HepG2 (cell line): Measurements from ENCODE around the gene JPH4. TPM values are rescaled to one million over a fixed set of nuclear protein-coding genes. Genes with fewer than 3 reads are reported as not detected.

Experiments
- AKNA ChIP-seq: sonication (generic); formaldehyde crosslinking; IDR thresholded peaks from 2 replicates; pipeline ENCODE4 v1.4.0; 2020; ENCODE audit warnings: missing genetic modification reagents, borderline replicate concordance
- ATF3 ChIP-seq: sonication (generic); formaldehyde crosslinking; IDR thresholded peaks from 2 replicates; pipeline ENCODE4 v1.4.0; 2020; ENCODE audit warnings: missing genetic modification reagents
- DNMT3B ChIP-seq: conservative IDR thresholded peaks from 2 replicates; pipeline ENCODE4 v1.6.1; 2016; ENCODE audit warnings: missing biosample characterization, control low read depth
- FOXM1 ChIP-seq: sonication (generic); formaldehyde crosslinking; IDR thresholded peaks from 2 replicates; pipeline ENCODE4 v1.5.0; 2020; ENCODE audit warnings: missing genetic modification reagents
- HNF1B ChIP-seq: sonication (generic); formaldehyde crosslinking; IDR thresholded peaks from 2 replicates; pipeline ENCODE4 v1.5.1; 2020; ENCODE audit warnings: mild to moderate bottlenecking, moderate library complexity, missing genetic modification reagents
- HNF4G ChIP-seq, 2 experiments: sonication (generic) in 1 of 2; formaldehyde crosslinking in 1 of 2; IDR thresholded peaks; 2 replicates each; pipeline versions ENCODE4 v1.4.0 to v1.6.1; 2011 to 2020; ENCODE audit warnings: borderline replicate concordance in 2 of 2, low read depth in 2 of 2, mild to moderate bottlenecking in 2 of 2, low read length in 1 of 2, missing genetic modification reagents in 1 of 2, moderate library complexity in 1 of 2
- HOXD1 ChIP-seq: sonication (generic); formaldehyde crosslinking; IDR thresholded peaks from 2 replicates; pipeline ENCODE4 v1.5.0; 2020; ENCODE audit warnings: missing genetic modification reagents
- KAT2B ChIP-seq: fragments of 150-350 bp; IDR thresholded peaks from 2 replicates; pipeline ENCODE4 v1.6.1; 2014; ENCODE audit warnings: low read depth, low read length, borderline replicate concordance
- MEIS1 ChIP-seq: sonication (generic); formaldehyde crosslinking; IDR thresholded peaks from 2 replicates; pipeline ENCODE4 v1.9.0; 2021; ENCODE audit warnings: mild to moderate bottlenecking, missing genetic modification reagents, moderate library complexity, borderline replicate concordance
- SOX13 ChIP-seq, 3 experiments: fragments of 450-650 bp in 1 of 3; sonication (generic) in 1 of 3; formaldehyde crosslinking in 1 of 3; IDR thresholded peaks in 2 of 3; conservative IDR thresholded peaks in 1 of 3; 2 replicates each; pipeline versions ENCODE4 v1.5.0 to v1.6.1; 2016 to 2020; ENCODE audit warnings: antibody characterized with exemption in 1 of 3, mild to moderate bottlenecking in 1 of 3, missing compliant biosample characterization in 1 of 3, missing genetic modification reagents in 1 of 3, moderate library complexity in 1 of 3
- SP5 ChIP-seq: IDR thresholded peaks from 2 replicates; pipeline ENCODE4 v1.6.1; 2016; ENCODE audit warnings: low read depth, borderline replicate concordance
- TCF7 ChIP-seq: sonication (generic); IDR thresholded peaks from 2 replicates; pipeline ENCODE4 v1.6.1; 2016; ENCODE audit warnings: antibody characterized with exemption, low read depth
- THAP11 ChIP-seq: IDR thresholded peaks from 2 replicates; pipeline ENCODE4 v1.6.1; 2016; ENCODE audit warnings: missing biosample characterization, missing genetic modification reagents
- TP53 ChIP-seq: sonication (generic); formaldehyde crosslinking; conservative IDR thresholded peaks from 2 replicates; pipeline ENCODE4 v1.4.0; 2020; ENCODE audit warnings: missing genetic modification reagents
- ZFP90 ChIP-seq: sonication (generic); formaldehyde crosslinking; IDR thresholded peaks from 2 replicates; pipeline ENCODE4 v1.8.0; 2022; ENCODE audit warnings: missing genetic modification reagents, mild to moderate bottlenecking, inconsistent platforms, borderline replicate concordance
- ZIK1 ChIP-seq: sonication (generic); formaldehyde crosslinking; IDR thresholded peaks from 2 replicates; pipeline ENCODE4 v1.5.0; 2020; ENCODE audit warnings: mild to moderate bottlenecking, low read depth, missing genetic modification reagents, borderline replicate concordance
- ZMAT3 ChIP-seq: sonication (generic); formaldehyde crosslinking; conservative IDR thresholded peaks from 2 replicates; pipeline ENCODE4 v1.7.0; 2021; ENCODE audit warnings: missing genetic modification reagents
- ZNF576 ChIP-seq: sonication (generic); formaldehyde crosslinking; IDR thresholded peaks from 2 replicates; pipeline ENCODE4 v1.4.0; 2020; ENCODE audit warnings: mild to moderate bottlenecking, missing genetic modification reagents
- ZNF761 ChIP-seq: sonication (generic); formaldehyde crosslinking; conservative IDR thresholded peaks from 2 replicates; pipeline ENCODE4 v1.4.0; 2020; ENCODE audit warnings: mild to moderate bottlenecking, missing genetic modification reagents
- ZNF83 ChIP-seq: sonication (generic); formaldehyde crosslinking; IDR thresholded peaks from 2 replicates; pipeline ENCODE4 v1.4.0; 2020; ENCODE audit warnings: missing genetic modification reagents, mild to moderate bottlenecking, borderline replicate concordance
- polyA plus RNA-seq, 8 experiments: library from polyadenylated mRNA; depleted of rRNA in 3 of 8; stranded (reverse) in 7 of 8; unstranded in 1 of 8; fragments of >200 nt; fragmentation: Illumina TruSeq in 4 of 8; extraction: Trizol in 4 of 8; gene quantifications; 2 replicates each; pipeline versions ENCODE4 v1.2.1 to v1.2.3, GENCODE V29; 2011 to 2016; ENCODE audit warnings: low read depth in 4 of 8, missing spikeins in 1 of 8, mixed read lengths in 1 of 8; ENCODE audit not compliant: insufficient read depth in 1 of 8
- total RNA-seq, 5 experiments: library from RNA; depleted of rRNA; stranded (reverse); fragments of >200 nt; fragmentation: Illumina TruSeq; extraction: Trizol; gene quantifications; 2 replicates each; pipeline ENCODE4 v1.2.3, GENCODE V29; 2016; ENCODE audit warnings: low read depth in 1 of 5

JPH4 gene
- total and polyA plus RNA-seq, 2 of the 13 experiments (the other 11 are each of a cell fraction or from before 2014, with no cell fraction given): 0.08 to 0.22 TPM

- TF ChIP-seq AKNA (CRISPR knock-in tag) (0 out of 2 replicates have a peak, but pooled peaks have one; percentile 50), ZIK1 (CRISPR knock-in tag) (no peak), MEIS1 (CRISPR knock-in tag) (peak; percentile 88), TCF7 (no peak), HOXD1 (CRISPR knock-in tag) (0 out of 2 replicates have a peak, but pooled peaks have one; percentile 37), ATF3 (CRISPR knock-in tag) (peak; percentile 59; the same call in 1 of the 2 replicates), DNMT3B (peak; percentile 93; the same call in 1 of the 2 replicates), TP53 (no peak), HNF4G (IDR thresholded peaks at IDR 0.05; ENCODE audit: borderline replicate concordance, low read depth, low read length) (peak; percentile 59; the same call in 1 of the 2 replicates), HNF4G (CRISPR knock-in tag; IDR thresholded peaks at IDR 0.05; ENCODE audit: borderline replicate concordance, low read depth) (0 out of 2 replicates have a peak, but pooled peaks have one; percentile 65), ZFP90 (CRISPR knock-in tag) (0 out of 2 replicates have a peak, but pooled peaks have one; percentile 74), ZNF761 (CRISPR knock-in tag) (no peak), KAT2B (no peak), FOXM1 (CRISPR knock-in tag) (no peak), HNF1B (CRISPR knock-in tag) (peak; percentile 99), ZNF576 (CRISPR knock-in tag) (no peak), ZNF83 (CRISPR knock-in tag) (0 out of 2 replicates have a peak, but pooled peaks have one; percentile 63), SOX13 (IDR thresholded peaks at IDR 0.05) (0 out of 2 replicates have a peak, but pooled peaks have one; percentile 34), SOX13 (CRISPR knock-in tag; conservative IDR thresholded peaks at IDR 0.05 in 1 of 2, IDR thresholded peaks at IDR 0.05 in 1 of 2) (peak; percentile 29 to 93; a peak in 3 of 4 replicates), ZMAT3 (CRISPR knock-in tag) (peak; percentile 70; the same call in 1 of the 2 replicates), THAP11 (CRISPR knock-in tag) (peak; percentile 64; the same call in 1 of the 2 replicates), SP5 (CRISPR knock-in tag) (peak; percentile 37; the same call in 1 of the 2 replicates)
These were observed 34.9 kb upstream of the JPH4 start (continued) for GRCh38 chr14:23613242-23614070.
